GM13977 (cell line): ENCODE measurements around the gene CLMN.

Source experiments
- DNase-seq: peaks from one replicate; pipeline ENCODE4 v3.0.0; 2012; ENCODE audit warnings: low spot score
- CTCF ChIP-seq: IDR thresholded peaks from 2 replicates; pipeline ENCODE4 v1.5.1; 2012; ENCODE audit warnings: mild to moderate bottlenecking, control low read depth; ENCODE audit not compliant: insufficient read depth; ENCODE audit errors: extremely low read depth, missing control alignments
- in situ Hi-C: fragments of 300-500 bp; cut with MboI; formaldehyde crosslinking; loops from one replicate; pipeline ENCODE4 v1.12.0; 2022; ENCODE audit warnings: low sequenced_read_pairs, low pct_unique_long_range_greater_than_20kb, mixed read lengths, inconsistent platforms; ENCODE audit not compliant: unreplicated experiment

The CLMN gene

GRCh38 chr14:95153866-95154265, 165.8 kb downstream of the CLMN start:
- no peak for TF ChIP-seq CTCF
- no peak for DNase-seq
- in situ Hi-C loops: no loop called here

GRCh38 chr14:95151561-95151960, 168.1 kb downstream of the CLMN start:
- DNase-seq: no peak
- in situ Hi-C loops: no loop called here
- TF ChIP-seq CTCF: no peak

DNA sequence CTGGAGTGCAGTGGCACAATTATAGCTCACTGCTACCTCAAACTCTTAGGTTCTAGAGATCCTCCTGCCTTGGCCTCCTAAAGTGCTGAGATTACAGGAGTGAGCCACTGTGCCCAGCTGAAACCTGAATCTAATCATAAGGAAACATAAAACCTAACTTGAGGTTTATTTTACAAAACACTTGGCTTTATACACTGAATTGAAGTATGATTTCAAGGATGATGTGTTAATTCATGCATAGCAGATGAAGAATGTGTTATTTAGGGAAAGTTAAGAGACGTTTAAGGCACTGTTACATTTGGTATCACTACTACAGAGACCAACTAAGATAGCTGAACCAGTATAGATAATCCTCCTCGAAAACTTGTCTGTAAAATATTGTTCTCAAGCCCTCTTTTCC, 168.8 kb downstream of the CLMN start:
- no peak for DNase-seq
- TF ChIP-seq CTCF: no peak
- in situ Hi-C loops: no loop called here

- in situ Hi-C loops: no loop called here
- TF ChIP-seq CTCF: no peak
- DNase-seq: no peak
These were observed 170.3 kb downstream of the CLMN start for GRCh38 chr14:95149441-95149840.

DNA sequence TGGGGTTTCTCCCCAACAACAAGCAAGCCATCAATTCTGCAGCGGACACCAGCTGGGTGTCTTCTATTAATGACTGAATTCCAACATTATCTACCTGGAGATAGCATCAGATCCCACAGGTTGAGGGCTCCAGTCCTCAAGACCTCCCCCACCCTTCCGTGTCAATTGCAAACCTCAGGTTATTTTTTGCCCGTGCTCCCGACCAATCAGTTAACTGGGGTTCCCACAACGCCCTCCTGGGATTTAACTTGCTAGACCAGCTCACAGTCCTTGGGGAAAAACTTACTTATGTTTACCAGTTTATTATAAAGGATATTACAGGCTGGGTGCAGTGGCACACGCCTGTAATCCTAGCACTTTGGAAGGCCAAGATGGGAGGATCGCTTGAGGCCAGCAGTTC, 172.1 kb downstream of the CLMN start:
- in situ Hi-C loops: no loop called here
- no peak for TF ChIP-seq CTCF
- DNase-seq: no peak

GRCh38 chr14:95146079-95146771, 173.5 kb downstream of the CLMN start:
- TF ChIP-seq CTCF: no peak
- in situ Hi-C loops: no loop called here
- DNase-seq: no peak
